ENCODE measurements around the gene RAB3B.
"Not testable (repeated sequence)": the region's sequence is repeated elsewhere in the genome, so short reads cannot be mapped to it uniquely, and the experiment has no call there.

Gene RAB3B

GRCh38 chr1:51915951-51916350, 74.5 kb downstream of the RAB3B start:
- DNase-seq: no peak

GRCh38 chr1:51912881-51913280, 77.6 kb downstream of the RAB3B start:
- no peak for DNase-seq

GRCh38 chr1:51910221-51911000, 80.1 kb downstream of the RAB3B start:
- no peak for DNase-seq

GRCh38 chr1:51908499-51908898, 82.0 kb downstream of the RAB3B start:
- no peak for DNase-seq

GRCh38 chr1:51907079-51907702, 83.3 kb downstream of the RAB3B start:
- DNase-seq: no peak

- peak; percentile 72 for DNase-seq
Observed at GRCh38 chr1:51906306-51907078, 84.0 kb downstream of the RAB3B start.

- no peak for DNase-seq
Observed at GRCh38 chr1:51902456-51902855, 88.0 kb downstream of the RAB3B start.

- DNase-seq: no peak
Observed at GRCh38 chr1:51901151-51901550, 89.3 kb downstream of the RAB3B start.

- no peak for DNase-seq
Observed at GRCh38 chr1:51899022-51899421, 91.5 kb downstream of the RAB3B start.

GRCh38 chr1:51898090-51898734, 92.3 kb downstream of the RAB3B start:
- DNase-seq: peak; percentile 96

- DNase-seq: peak; percentile 90
Observed at GRCh38 chr1:51897699-51898031, 92.8 kb downstream of the RAB3B start.

- not testable (repeated sequence) for DNase-seq
Observed at GRCh38 chr1:51894748-51895147, 95.8 kb downstream of the RAB3B start.

GRCh38 chr1:51878616-51879336, 111.7 kb downstream of the RAB3B start, which contains the start of gene NRDC:
NRDC (minus strand) TSS chr1:51878727; CDS start chr1:51878615, 112 bp downstream.
- DNase-seq: peak; percentile 99

- no peak for DNase-seq
Observed at GRCh38 chr1:51878308-51878615, 112.2 kb downstream of the RAB3B start.

GRCh38 chr1:51877434-51878307, 112.8 kb downstream of the RAB3B start:
- no peak for DNase-seq

- no peak for DNase-seq
Observed at GRCh38 chr1:51875836-51876235, 114.7 kb downstream of the RAB3B start.

- no peak for DNase-seq
Observed at GRCh38 chr1:51875291-51875772, 115.2 kb downstream of the RAB3B start.

GRCh38 chr1:51873270-51873669, 117.2 kb downstream of the RAB3B start:
- DNase-seq: not testable (repeated sequence)

- no peak for DNase-seq
Observed at GRCh38 chr1:51871351-51871975, 119.0 kb downstream of the RAB3B start.

GRCh38 chr1:51870603-51871350, 119.7 kb downstream of the RAB3B start:
- DNase-seq: no peak

All from NCI-H226 (cell line).